ENCODE measurements around the gene RNF20. TPM values are rescaled to one million over a fixed set of nuclear protein-coding genes. Genes with fewer than 3 reads are reported as not detected.

The RNF20 gene
- total and polyA plus RNA-seq, 10 of the 15 experiments (the other 5 are each of a cell fraction or from before 2014, with no cell fraction given), result 7.5 to 38.9 (median 26.7) TPM

DNA sequence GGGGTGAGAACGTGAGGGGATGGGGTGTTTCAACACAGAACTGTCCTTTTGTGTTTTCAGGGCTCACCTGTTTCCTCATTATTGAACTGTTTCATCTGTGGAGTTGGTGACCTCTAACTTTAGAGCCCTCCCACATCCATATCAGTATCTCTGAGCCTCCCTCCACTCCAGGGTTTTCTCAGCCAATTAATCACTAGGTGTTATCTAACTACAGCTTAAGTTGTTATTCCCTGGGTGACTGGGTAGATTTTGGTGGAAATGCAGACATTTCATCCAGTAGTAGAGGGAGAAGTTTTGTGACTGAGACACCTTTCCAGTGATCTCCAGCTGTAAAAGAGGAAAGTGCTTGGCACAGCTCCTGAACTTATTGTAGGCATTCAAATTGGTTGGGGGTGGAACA is 37.5 kb downstream of the RNF20 start:
- in situ Hi-C loops (cut with MboI) (no loop called here), intact Hi-C loops (cut with micrococcal nuclease; ENCODE audit: unreplicated experiment) (no loop called here)
- ATAC-seq (no peak), FAIRE-seq (no peak), DNase-seq (ENCODE audit: low read depth, low spot score) (no peak)
- Histone ChIP-seq H2AFZ (ENCODE audit: control insufficient read depth, low read depth, low read length) (no peak overlapping the region), H3K27ac (ENCODE audit: control insufficient read depth, insufficient read depth) (no peak overlapping the region), H3K9ac (ENCODE audit: control insufficient read depth, insufficient read depth, low read length) (no peak overlapping the region), H4K20me1 (ENCODE audit: control insufficient read depth, insufficient read depth) (no peaks in the 10 kb centered on the region), H3K4me1 (ENCODE audit: control insufficient read depth, insufficient read depth, low read length) (no peaks in the 10 kb centered on the region), H3K9me3 (replicated peaks; ENCODE audit: control insufficient read depth, insufficient read depth, low read length) (no peaks in the 10 kb centered on the region), H3K79me2 (ENCODE audit: control insufficient read depth, insufficient read depth, low read length) (no peaks in the 10 kb centered on the region), H3K4me3 (no peak overlapping the region), H3K27me3 (replicated peaks in 1 of 2; ENCODE audit: control insufficient read depth in 2 of 2, insufficient read depth in 2 of 2, low read length in 1 of 2) (no peaks in the 10 kb centered on the region), H3K4me2 (ENCODE audit: control insufficient read depth, insufficient read depth) (no peak overlapping the region), H3K36me3 (ENCODE audit: control insufficient read depth in 2 of 2, insufficient read depth in 2 of 2, low read length in 1 of 2) (no peaks in the 10 kb centered on the region)
- ChIA-PET RAD21 (ENCODE audit: unreplicated experiment) (no interaction called here), SMC1A (ENCODE audit: uncharacterized antibody, unreplicated experiment) (interaction anchor here (1.0 kb wide), 1 partner anchor 36 kb away, joined by 3 read pairs; no protein-coding TSS in a partner anchor), CTCF (interaction anchor here (1.0 kb wide), 1 partner anchor 112 kb away, joined by 3 read pairs; no protein-coding TSS in a partner anchor), POLR2A (no interaction called here)
- no peak for TF ChIP-seq TBL1XR1 (IDR thresholded peaks at IDR 0.05; ENCODE audit: low read depth, low read length)
- no peak for TF ChIP-seq CHD2 (IDR thresholded peaks at IDR 0.05; ENCODE audit: borderline replicate concordance, low read depth, low read length)
- TF ChIP-seq BHLHE40 (IDR thresholded peaks at IDR 0.05; ENCODE audit: borderline replicate concordance in 1 of 2, low read depth in 2 of 2, low read length in 1 of 2), result no peak
- no peak for TF ChIP-seq EZH2 (IDR thresholded peaks at IDR 0.05; ENCODE audit: borderline replicate concordance, control insufficient read depth, low read depth, low read length)
- TF ChIP-seq, protein P1, sequence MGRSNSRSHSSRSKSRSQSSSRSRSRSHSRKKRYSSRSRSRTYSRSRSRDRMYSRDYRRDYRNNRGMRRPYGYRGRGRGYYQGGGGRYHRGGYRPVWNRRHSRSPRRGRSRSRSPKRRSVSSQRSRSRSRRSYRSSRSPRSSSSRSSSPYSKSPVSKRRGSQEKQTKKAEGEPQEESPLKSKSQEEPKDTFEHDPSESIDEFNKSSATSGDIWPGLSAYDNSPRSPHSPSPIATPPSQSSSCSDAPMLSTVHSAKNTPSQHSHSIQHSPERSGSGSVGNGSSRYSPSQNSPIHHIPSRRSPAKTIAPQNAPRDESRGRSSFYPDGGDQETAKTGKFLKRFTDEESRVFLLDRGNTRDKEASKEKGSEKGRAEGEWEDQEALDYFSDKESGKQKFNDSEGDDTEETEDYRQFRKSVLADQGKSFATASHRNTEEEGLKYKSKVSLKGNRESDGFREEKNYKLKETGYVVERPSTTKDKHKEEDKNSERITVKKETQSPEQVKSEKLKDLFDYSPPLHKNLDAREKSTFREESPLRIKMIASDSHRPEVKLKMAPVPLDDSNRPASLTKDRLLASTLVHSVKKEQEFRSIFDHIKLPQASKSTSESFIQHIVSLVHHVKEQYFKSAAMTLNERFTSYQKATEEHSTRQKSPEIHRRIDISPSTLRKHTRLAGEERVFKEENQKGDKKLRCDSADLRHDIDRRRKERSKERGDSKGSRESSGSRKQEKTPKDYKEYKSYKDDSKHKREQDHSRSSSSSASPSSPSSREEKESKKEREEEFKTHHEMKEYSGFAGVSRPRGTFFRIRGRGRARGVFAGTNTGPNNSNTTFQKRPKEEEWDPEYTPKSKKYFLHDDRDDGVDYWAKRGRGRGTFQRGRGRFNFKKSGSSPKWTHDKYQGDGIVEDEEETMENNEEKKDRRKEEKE (IDR thresholded peaks at IDR 0.05), result no peak
- no peak for TF ChIP-seq NBN (IDR thresholded peaks at IDR 0.05)
- TF ChIP-seq, protein P2, sequence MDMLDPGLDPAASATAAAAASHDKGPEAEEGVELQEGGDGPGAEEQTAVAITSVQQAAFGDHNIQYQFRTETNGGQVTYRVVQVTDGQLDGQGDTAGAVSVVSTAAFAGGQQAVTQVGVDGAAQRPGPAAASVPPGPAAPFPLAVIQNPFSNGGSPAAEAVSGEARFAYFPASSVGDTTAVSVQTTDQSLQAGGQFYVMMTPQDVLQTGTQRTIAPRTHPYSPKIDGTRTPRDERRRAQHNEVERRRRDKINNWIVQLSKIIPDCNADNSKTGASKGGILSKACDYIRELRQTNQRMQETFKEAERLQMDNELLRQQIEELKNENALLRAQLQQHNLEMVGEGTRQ (IDR thresholded peaks at IDR 0.05; ENCODE audit: borderline replicate concordance, low read depth, low read length), result no peak
- TF ChIP-seq NFYA (IDR thresholded peaks at IDR 0.05; ENCODE audit: borderline replicate concordance, low read depth, low read length), result no peak
- no peak for TF ChIP-seq ZNF622 (IDR thresholded peaks at IDR 0.05)
- TF ChIP-seq PML (IDR thresholded peaks at IDR 0.05; ENCODE audit: low read length), result no peak
- no peak for TF ChIP-seq YBX1 (IDR thresholded peaks at IDR 0.05)
- no peak for TF ChIP-seq HDAC6 (IDR thresholded peaks at IDR 0.05; ENCODE audit: unreplicated experiment)
- no peak for TF ChIP-seq SPI1 (IDR thresholded peaks at IDR 0.05; ENCODE audit: borderline replicate concordance, insufficient read depth, low read depth, low read length)
- TF ChIP-seq MEF2A (IDR thresholded peaks at IDR 0.05; ENCODE audit: insufficient read depth, low read depth, low read length), result no peak
- TF ChIP-seq FOXM1 (IDR thresholded peaks at IDR 0.05; ENCODE audit: low read depth, low read length), result no peak
- TF ChIP-seq CBFB (IDR thresholded peaks at IDR 0.05; ENCODE audit: low read depth), result no peak
- no TSS peak for BruUV-seq (replicated peaks)
- WGBS (ENCODE audit: insufficient coverage, insufficient replicate concordance, low lambda C conversion rate, missing lambda C conversion rate), result 33% methylated on average over 1 of the region's 1 CpG

Data from GM12878 (cell line).